Right lobe of liver (tissue), 4 donors: ENCODE measurements around the gene THRAP3.

ENCODE experiments used
- CTCF ChIP-seq, 4 donors: fragments of 200-600 bp in 3 of 4; fragments of 450-650 bp in 1 of 4; IDR thresholded peaks; one replicate each; pipeline versions ENCODE4 v1.5.1 to v1.8.0; 2016 to 2022; ENCODE audit warnings: antibody characterized with exemption in 4 of 4, mild to moderate bottlenecking in 2 of 4
- POLR2A ChIP-seq: fragments of 450-650 bp; IDR thresholded peaks from one replicate; pipeline ENCODE4 v1.6.1; 2017; ENCODE audit warnings: antibody characterized with exemption, mild to moderate bottlenecking
- donor health status: DM: no; HTN: no; CAD: no.
- donor health status: DM: no; HTN: no; CAD: no.
- donor health status: DM: no; HTN: yes; CAD: no.

- TF ChIP-seq CTCF (IDR thresholded peaks at IDR 0.05) (no peak), POLR2A (no peak)
Observed at GRCh38 chr1:36269408-36269838, 45.2 kb downstream of the THRAP3 start.
